Glutamatergic neuron (in vitro differentiated cells): ENCODE results near the gene COL15A1. TPM values are rescaled to one million over a fixed set of nuclear protein-coding genes. Genes with fewer than 3 reads are reported as not detected.

Source experiments
- DNase-seq: peaks from one replicate; pipeline ENCODE4 v3.0.0; 2022
- H3K27ac Mint-ChIP-seq: one replicate; pipeline ENCODE4 v1.8.0; 2020; ENCODE audit warnings: mild to moderate bottlenecking, mixed read lengths, inconsistent platforms; ENCODE audit not compliant: unreplicated experiment
- H3K27me3 Mint-ChIP-seq: one replicate; pipeline ENCODE4 v1.8.0; 2020; ENCODE audit warnings: mild to moderate bottlenecking, moderate library complexity, mixed read lengths, inconsistent platforms; ENCODE audit not compliant: unreplicated experiment
- H3K36me3 Mint-ChIP-seq: one replicate; pipeline ENCODE4 v1.8.0; 2020; ENCODE audit warnings: mild to moderate bottlenecking, mixed read lengths, inconsistent platforms; ENCODE audit not compliant: unreplicated experiment
- H3K4me1 Mint-ChIP-seq: one replicate; pipeline ENCODE4 v1.8.0; 2020; ENCODE audit warnings: mild to moderate bottlenecking, low read depth, mixed read lengths, inconsistent platforms; ENCODE audit not compliant: unreplicated experiment
- H3K4me3 Mint-ChIP-seq: one replicate; pipeline ENCODE4 v1.8.0; 2020; ENCODE audit warnings: mild to moderate bottlenecking, mixed read lengths, inconsistent platforms; ENCODE audit not compliant: unreplicated experiment
- H3K9me3 Mint-ChIP-seq: one replicate; pipeline ENCODE4 v1.8.0; 2020; ENCODE audit warnings: mild to moderate bottlenecking, moderate library complexity, mixed read lengths, inconsistent platforms; ENCODE audit not compliant: unreplicated experiment
- total RNA-seq: library from RNA; stranded (reverse); fragmentation: NEBNext Ultra II Directional; extraction: Animal tissue kit (Norgen Biotek cat#: 25700); gene quantifications from one replicate; pipeline ENCODE4 v1.2.1, GENCODE V29; 2021; ENCODE audit not compliant: unreplicated experiment
- TF ChIP-seq, protein P1 (sequence below): fragments of 200-600 bp; sonication (generic); IDR thresholded peaks from one replicate; pipeline ENCODE4 v1.5.0; 2021; ENCODE audit not compliant: partially characterized antibody, unreplicated experiment

COL15A1 gene
- total RNA-seq, 1 donor from 2014 or later, result not detected

DNA sequence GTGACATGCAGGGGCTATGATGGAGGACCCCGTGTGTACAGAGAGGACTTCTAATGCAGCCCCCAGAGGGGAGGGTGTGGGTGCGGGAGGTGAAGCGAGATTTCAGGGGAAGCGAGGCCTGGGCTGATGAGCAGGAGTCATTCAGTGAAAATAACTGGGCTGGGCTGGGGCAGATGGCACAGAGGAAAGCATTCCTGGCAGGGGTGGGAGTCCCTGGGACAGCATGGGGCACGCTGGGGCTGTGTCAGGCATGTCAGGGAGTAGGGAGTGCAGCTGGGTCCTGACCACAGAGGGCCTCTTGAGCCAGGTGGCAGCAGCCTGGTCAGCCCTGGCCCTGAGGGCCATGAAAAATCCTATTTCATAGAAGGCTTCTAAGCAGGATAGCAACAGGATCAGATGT, 36.6 kb downstream of the COL15A1 start:
- H3K27ac Mint-ChIP-seq, result peak overlapping the region; percentile 38
- peaks cover 16% of the 10 kb centered on the region for H3K4me1 Mint-ChIP-seq
- TF ChIP-seq, protein P1, sequence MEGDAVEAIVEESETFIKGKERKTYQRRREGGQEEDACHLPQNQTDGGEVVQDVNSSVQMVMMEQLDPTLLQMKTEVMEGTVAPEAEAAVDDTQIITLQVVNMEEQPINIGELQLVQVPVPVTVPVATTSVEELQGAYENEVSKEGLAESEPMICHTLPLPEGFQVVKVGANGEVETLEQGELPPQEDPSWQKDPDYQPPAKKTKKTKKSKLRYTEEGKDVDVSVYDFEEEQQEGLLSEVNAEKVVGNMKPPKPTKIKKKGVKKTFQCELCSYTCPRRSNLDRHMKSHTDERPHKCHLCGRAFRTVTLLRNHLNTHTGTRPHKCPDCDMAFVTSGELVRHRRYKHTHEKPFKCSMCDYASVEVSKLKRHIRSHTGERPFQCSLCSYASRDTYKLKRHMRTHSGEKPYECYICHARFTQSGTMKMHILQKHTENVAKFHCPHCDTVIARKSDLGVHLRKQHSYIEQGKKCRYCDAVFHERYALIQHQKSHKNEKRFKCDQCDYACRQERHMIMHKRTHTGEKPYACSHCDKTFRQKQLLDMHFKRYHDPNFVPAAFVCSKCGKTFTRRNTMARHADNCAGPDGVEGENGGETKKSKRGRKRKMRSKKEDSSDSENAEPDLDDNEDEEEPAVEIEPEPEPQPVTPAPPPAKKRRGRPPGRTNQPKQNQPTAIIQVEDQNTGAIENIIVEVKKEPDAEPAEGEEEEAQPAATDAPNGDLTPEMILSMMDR, result no peak
- no peaks in the 10 kb centered on the region for H3K36me3 Mint-ChIP-seq
- H3K9me3 Mint-ChIP-seq, result peaks cover 6% of the 10 kb centered on the region
- peaks cover 2% of the 10 kb centered on the region for H3K27me3 Mint-ChIP-seq
- H3K4me3 Mint-ChIP-seq, result no peak overlapping the region
- peak; percentile 34 for DNase-seq

DNA sequence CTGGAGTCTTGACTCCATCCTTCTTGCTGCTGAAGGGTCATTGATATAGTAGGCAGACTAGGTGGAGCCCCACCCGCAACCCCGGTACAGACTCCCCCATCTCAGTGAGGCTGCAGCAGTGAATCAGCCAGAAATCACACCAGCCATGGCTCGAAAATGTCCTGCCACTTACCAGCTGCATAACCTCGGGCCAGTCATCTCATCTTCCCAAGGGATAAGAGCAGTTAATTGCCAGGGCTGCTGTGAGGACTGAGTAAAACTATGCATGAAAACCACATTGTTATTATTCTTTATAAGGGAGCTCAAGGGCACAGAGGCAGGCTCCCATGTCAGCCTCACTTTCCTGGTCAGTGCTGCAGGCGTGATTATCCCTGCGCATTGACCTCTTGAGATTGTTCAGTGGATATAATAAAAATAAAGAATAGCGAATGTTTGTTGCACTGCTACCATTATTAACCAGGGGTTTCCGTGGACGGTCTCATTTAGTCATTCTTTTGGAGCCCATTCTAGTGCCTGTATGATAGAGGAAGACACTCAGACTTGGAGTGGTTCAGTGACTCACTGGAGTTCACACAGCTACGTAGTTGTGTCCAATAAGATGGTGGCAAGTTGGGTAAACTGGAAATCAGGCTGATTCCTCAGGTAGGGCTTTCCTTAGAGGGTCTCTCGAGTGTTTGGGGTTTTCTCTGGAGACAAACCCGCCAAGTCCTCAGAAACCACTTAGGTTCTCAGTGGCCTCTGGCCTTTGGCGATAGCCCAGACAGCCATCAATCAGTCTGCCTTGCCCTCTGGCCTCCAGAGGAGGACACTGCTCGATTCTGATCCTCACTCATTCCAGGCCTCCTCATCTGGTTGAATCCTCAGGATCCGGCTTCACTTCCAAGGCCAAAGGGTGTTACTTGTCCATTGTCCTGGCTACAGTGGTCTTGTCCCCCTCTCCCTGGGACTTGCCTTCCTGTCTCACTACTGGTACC, 39.9 kb downstream of the COL15A1 start:
- DNase-seq, result no peak
- TF ChIP-seq, protein P1, result no peak
- Mint-ChIP-seq H3K9me3 (no peaks in the 10 kb centered on the region), H3K4me3 (no peak overlapping the region), H3K36me3 (no peaks in the 10 kb centered on the region), H3K27me3 (peaks cover 3% of the 10 kb centered on the region), H3K4me1 (peaks cover 10% of the 10 kb centered on the region), H3K27ac (no peak overlapping the region)

DNA sequence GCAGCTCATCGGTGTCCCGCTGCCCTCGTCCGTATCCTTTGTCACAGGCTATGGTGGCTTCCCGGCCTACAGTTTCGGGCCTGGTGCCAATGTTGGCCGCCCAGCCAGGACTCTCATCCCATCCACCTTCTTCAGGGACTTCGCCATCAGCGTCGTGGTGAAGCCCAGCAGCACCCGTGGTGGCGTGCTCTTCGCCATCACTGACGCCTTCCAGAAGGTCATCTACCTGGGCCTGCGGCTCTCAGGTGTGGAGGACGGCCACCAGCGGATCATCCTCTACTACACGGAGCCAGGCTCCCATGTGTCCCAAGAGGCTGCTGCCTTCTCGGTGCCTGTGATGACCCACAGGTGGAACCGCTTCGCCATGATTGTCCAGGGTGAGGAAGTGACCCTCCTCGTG, 41.9 kb downstream of the COL15A1 start:
- DNase-seq, result no peak

DNA sequence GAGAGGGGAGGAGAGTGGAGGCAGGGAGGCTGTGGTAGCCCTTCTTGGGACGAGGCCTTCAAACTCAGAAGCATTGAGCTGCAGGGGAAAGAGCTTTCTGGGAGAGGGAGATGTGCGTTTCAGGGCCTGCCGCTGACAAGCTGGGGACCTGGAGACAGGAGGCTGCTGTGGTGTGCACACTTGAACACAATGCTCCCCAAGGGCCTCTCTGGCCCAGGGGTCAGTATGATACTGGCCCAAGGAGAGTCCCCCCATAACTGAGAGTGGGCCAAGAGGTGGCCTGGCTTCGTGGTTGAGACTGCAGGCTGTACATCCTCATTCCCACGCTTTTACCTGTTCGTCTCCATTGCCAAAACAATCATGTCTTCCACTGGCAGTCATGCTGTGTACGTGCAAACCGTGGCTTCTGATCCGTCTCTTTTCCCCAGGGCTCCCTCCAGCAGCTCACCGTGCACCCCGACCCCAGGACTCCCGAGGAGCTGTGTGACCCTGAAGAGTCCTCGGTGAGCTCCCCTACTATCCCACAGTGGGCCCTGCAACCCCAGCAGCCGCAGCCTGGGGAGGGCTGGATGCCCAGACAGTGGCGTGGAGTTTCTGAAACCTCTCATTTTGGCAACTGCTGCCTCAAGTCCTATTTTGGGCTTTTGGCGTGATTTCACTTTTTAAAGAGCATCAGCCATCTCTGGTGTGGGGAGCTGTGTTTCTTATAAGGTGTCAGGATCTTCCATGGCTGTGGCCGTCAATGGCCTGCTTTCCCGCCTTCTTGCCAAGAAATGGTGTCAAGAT, 43.4 kb downstream of the COL15A1 start:
- peaks cover 4% of the 10 kb centered on the region for H3K4me1 Mint-ChIP-seq
- TF ChIP-seq, protein P1, result no peak
- peaks cover 8% of the 10 kb centered on the region for H3K27me3 Mint-ChIP-seq
- no peak overlapping the region for H3K4me3 Mint-ChIP-seq
- no peak overlapping the region for H3K27ac Mint-ChIP-seq
- no peaks in the 10 kb centered on the region for H3K9me3 Mint-ChIP-seq
- DNase-seq, result no peak
- H3K36me3 Mint-ChIP-seq, result no peaks in the 10 kb centered on the region

More for the DNA sequence above, 41.9 kb downstream of the COL15A1 start:
- Mint-ChIP-seq H3K4me3 (no peak overlapping the region), H3K9me3 (no peaks in the 10 kb centered on the region), H3K27me3 (peaks cover 8% of the 10 kb centered on the region), H3K27ac (no peak overlapping the region), H3K4me1 (peaks cover 4% of the 10 kb centered on the region), H3K36me3 (no peaks in the 10 kb centered on the region)
- TF ChIP-seq, protein P1, result no peak
